NT2/D1 (cell line): ENCODE results near the gene FAM72C.
"Not testable (repeated sequence)": the region's sequence is repeated elsewhere in the genome, so short reads cannot be mapped to it uniquely, and the experiment has no call there.

Experiments used
- SUZ12 ChIP-seq: IDR thresholded peaks from 2 replicates; pipeline ENCODE4 v1.6.1; 2011; ENCODE audit not compliant: insufficient read length, insufficient read depth; ENCODE audit errors: extremely low read depth
- ZNF274 ChIP-seq: IDR thresholded peaks from 2 replicates; pipeline ENCODE4 v1.6.1; 2011; ENCODE audit warnings: mild to moderate bottlenecking, low read depth, low read length

GRCh38 chr1:144014528-144014927 is 42.7 kb upstream of the FAM72C start:
- not testable (repeated sequence) for TF ChIP-seq ZNF274, SUZ12
